Epithelial cell of prostate (primary cell): ENCODE measurements around the gene SHCBP1L.

Experiments used
- DNase-seq: peaks from one replicate; pipeline ENCODE4 v3.0.0-alpha.2; 2011; ENCODE audit warnings: low read depth, low spot score
- H3K27ac ChIP-seq: fragments of 450-650 bp; 2 replicates; pipeline ENCODE4 v1.5.1; 2017; ENCODE audit warnings: mild to moderate bottlenecking

SHCBP1L gene

GRCh38 chr1:182850319-182850718 lies 102.6 kb downstream of the SHCBP1L start:
- H3K27ac ChIP-seq, result no peak overlapping the region
- no peak for DNase-seq
